Measurements from ENCODE around the gene TTLL11. TPM values are rescaled to one million over a fixed set of nuclear protein-coding genes. Genes with fewer than 3 reads are reported as not detected.

TTLL11 gene
- total RNA-seq, 4 donors from 2014 or later = 12.3 to 20.5 (median 15.3) TPM

- TF ChIP-seq CTCF (IDR thresholded peaks at IDR 0.05 in 4 of 5, conservative IDR thresholded peaks at IDR 0.05 in 1 of 5) = no peak
- no peak for TF ChIP-seq POLR2A (IDR thresholded peaks at IDR 0.05)
- in situ Hi-C loops (cut with MboI; ENCODE audit: low sequenced_read_pairs in 4 of 4) (no loop called here), intact Hi-C loops (cut with DNase I; ENCODE audit: low total_unique reads) (loop anchor here (10.0 kb wide), 1 partner anchor 808 kb away; the partner anchor contains the start of gene RC3H2)
- Histone ChIP-seq H3K4me1 (peaks cover 12 to 33% of the 10 kb centered on the region in 2 donors), H3K27ac (peak overlapping the region in 3 of 4 donors; percentile 32 to 69 (median 37)), H3K27me3 (no peaks in the 10 kb centered on the region), H3K36me3 (no peaks in the 10 kb centered on the region), H3K9me3 (no peaks in the 10 kb centered on the region), H3K4me3 (no peak overlapping the region)
- ATAC-seq = no peak
- DNase-seq = no peak
Observed at GRCh38 chr9:122096620-122097415, 3.7 kb upstream of the TTLL11 start.

- Histone ChIP-seq H3K27me3 (no peaks in the 10 kb centered on the region), H3K27ac (no peak overlapping the region), H3K36me3 (no peaks in the 10 kb centered on the region), H3K9me3 (no peaks in the 10 kb centered on the region), H3K4me3 (no peak overlapping the region), H3K4me1 (peaks cover 29 to 49% of the 10 kb centered on the region in 2 donors)
- no peak for ATAC-seq
- TF ChIP-seq CTCF (IDR thresholded peaks at IDR 0.05 in 4 of 5, conservative IDR thresholded peaks at IDR 0.05 in 1 of 5) (peak in 3 of 5 experiments; percentile 31 to 62 (median 38)), POLR2A (IDR thresholded peaks at IDR 0.05) (no peak)
- in situ Hi-C loops (cut with MboI; ENCODE audit: low sequenced_read_pairs in 4 of 4) = no loop called here
- no peak for DNase-seq
- intact Hi-C loops (cut with DNase I; ENCODE audit: low total_unique reads) = loop anchor here (10.0 kb wide), 1 partner anchor 810 kb away; the partner anchor contains the start of gene RC3H2
Observed at GRCh38 chr9:122095010-122095767, 2.1 kb upstream of the TTLL11 start.

GRCh38 chr9:122091682-122092592, 1.2 kb downstream of the TTLL11 start:
- H3K4me1 ChIP-seq = peaks cover 57 to 63% of the 10 kb centered on the region in 2 donors
- intact Hi-C loops (cut with DNase I; ENCODE audit: low total_unique reads) = loop anchor here (10.0 kb wide), 1 partner anchor 813 kb away; the partner anchor contains the start of gene RC3H2
- in situ Hi-C loops (cut with MboI; ENCODE audit: low sequenced_read_pairs in 4 of 4) = no loop called here

More at GRCh38 chr9:122091682-122092592, 1.2 kb downstream of the TTLL11 start:
- DNase-seq (no peak), ATAC-seq (peak in 1 of 2 donors; percentile 0)
- H3K4me3 ChIP-seq = peak overlapping the region; percentile 69 to 91 (median 78)
- H3K27ac ChIP-seq = peak overlapping the region; percentile 84 to 94 (median 88)
- H3K9me3 ChIP-seq = no peaks in the 10 kb centered on the region
- H3K27me3 ChIP-seq = no peaks in the 10 kb centered on the region
- H3K36me3 ChIP-seq = no peaks in the 10 kb centered on the region
- TF ChIP-seq CTCF (IDR thresholded peaks at IDR 0.05 in 4 of 5, conservative IDR thresholded peaks at IDR 0.05 in 1 of 5) (no peak), POLR2A (IDR thresholded peaks at IDR 0.05) (peak in 1 of 2 donors; percentile 25)
